NCI-H2227 treated with DMSO at 0.1 percent for 48 hours (cell line): ENCODE results near the gene FASLG.
"Not testable (repeated sequence)": the region's sequence is repeated elsewhere in the genome, so short reads cannot be mapped to it uniquely, and the experiment has no call there.

Source experiments
- DNase-seq: peaks from one replicate; lab custom pipeline; 2025; lab: John Stamatoyannopoulos, UW

The FASLG gene

GRCh38 chr1:172658871-172659453 lies at the start of gene FASLG:
FASLG (plus strand) TSS chr1:172659103; CDS start chr1:172659202, 99 bp downstream.
- DNase-seq = no peak

GRCh38 chr1:172609528-172609927 lies 49.4 kb upstream of the FASLG start:
- no peak for DNase-seq

- DNase-seq = no peak
Measured at GRCh38 chr1:172612478-172612877, 46.4 kb upstream of the FASLG start.

- no peak for DNase-seq
Measured at GRCh38 chr1:172613294-172613693, 45.6 kb upstream of the FASLG start.

GRCh38 chr1:172616195-172616594 lies 42.7 kb upstream of the FASLG start:
- no peak for DNase-seq

- DNase-seq = no peak
Measured at GRCh38 chr1:172616636-172617035, 42.3 kb upstream of the FASLG start.

- DNase-seq = not testable (repeated sequence)
Measured at GRCh38 chr1:172620603-172621002, 38.3 kb upstream of the FASLG start.

- no peak for DNase-seq
Measured at GRCh38 chr1:172622541-172622940, 36.4 kb upstream of the FASLG start.

GRCh38 chr1:172623748-172624147 lies 35.2 kb upstream of the FASLG start:
- no peak for DNase-seq

- no peak for DNase-seq
Measured at GRCh38 chr1:172626845-172627244, 32.1 kb upstream of the FASLG start.

GRCh38 chr1:172627702-172628101 lies 31.2 kb upstream of the FASLG start:
- no peak for DNase-seq

GRCh38 chr1:172628401-172628800 lies 30.5 kb upstream of the FASLG start:
- DNase-seq = no peak

GRCh38 chr1:172629170-172629569 lies 29.7 kb upstream of the FASLG start:
- no peak for DNase-seq

- no peak for DNase-seq
Measured at GRCh38 chr1:172629638-172630037, 29.3 kb upstream of the FASLG start.

- DNase-seq = no peak
Measured at GRCh38 chr1:172630056-172630818, 28.7 kb upstream of the FASLG start.

GRCh38 chr1:172630868-172631267 lies 28.0 kb upstream of the FASLG start:
- DNase-seq = no peak

GRCh38 chr1:172637522-172637921 lies 21.4 kb upstream of the FASLG start:
- no peak for DNase-seq

- DNase-seq = no peak
Measured at GRCh38 chr1:172638249-172638648, 20.7 kb upstream of the FASLG start.

- no peak for DNase-seq
Measured at GRCh38 chr1:172638885-172639831, 19.7 kb upstream of the FASLG start.

GRCh38 chr1:172640111-172640510 lies 18.8 kb upstream of the FASLG start:
- no peak for DNase-seq

- no peak for DNase-seq
Measured at GRCh38 chr1:172641492-172641891, 17.4 kb upstream of the FASLG start.

- DNase-seq = no peak
Measured at GRCh38 chr1:172642970-172643369, 15.9 kb upstream of the FASLG start.

- no peak for DNase-seq
Measured at GRCh38 chr1:172646653-172647052, 12.2 kb upstream of the FASLG start.
